SK-N-SH (cell line): ENCODE measurements around the gene FDXR.

ENCODE experiments used
- CHD2 ChIP-seq: fragments of 150-350 bp; IDR thresholded peaks from 2 replicates; pipeline ENCODE4 v1.6.1; 2018; ENCODE audit warnings: low read length; ENCODE audit not compliant: partially characterized antibody
- CTCF ChIP-seq: fragments of 200-600 bp; sonication (generic); IDR thresholded peaks from 2 replicates; pipeline ENCODE4 v1.6.1; 2017; ENCODE audit warnings: antibody characterized with exemption, mild to moderate bottlenecking, moderate library complexity
- EZH2phosphoT487 ChIP-seq: fragments of 200-600 bp; sonication (generic); IDR thresholded peaks from 2 replicates; pipeline ENCODE4 v1.6.1; 2017; ENCODE audit warnings: low read depth, mixed run types, mild to moderate bottlenecking, antibody characterized with exemption, moderate library complexity, borderline replicate concordance
- JUND ChIP-seq: IDR thresholded peaks from 2 replicates; pipeline ENCODE4 v1.4.0; 2012
- PBX3 ChIP-seq: IDR thresholded peaks from 2 replicates; pipeline ENCODE4; 2012
- RAD21 ChIP-seq: IDR thresholded peaks from 2 replicates; pipeline ENCODE4 v1.6.1; 2012; ENCODE audit warnings: mild to moderate bottlenecking, low read length
- REST ChIP-seq: IDR thresholded peaks from 2 replicates; pipeline ENCODE4 v1.6.1; 2012; ENCODE audit warnings: mild to moderate bottlenecking, low read depth, low read length, moderate library complexity
- SMC3 ChIP-seq: IDR thresholded peaks from 2 replicates; pipeline ENCODE4 v1.6.1; 2012; ENCODE audit warnings: low read depth, low read length, improper control_type of control experiment
- TAF1 ChIP-seq: IDR thresholded peaks from 2 replicates; pipeline ENCODE4 v1.6.1; 2012; ENCODE audit warnings: low read depth, mild to moderate bottlenecking, low read length, moderate library complexity, borderline replicate concordance
- USF1 ChIP-seq: IDR thresholded peaks from 2 replicates; pipeline ENCODE4 v1.4.0; 2012; ENCODE audit warnings: low read depth, borderline replicate concordance
- USF2 ChIP-seq: fragments of 150-350 bp; IDR thresholded peaks from 2 replicates; pipeline ENCODE4 v1.6.1; 2017; ENCODE audit warnings: antibody characterized with exemption, low read length, low read depth, borderline replicate concordance

GRCh38 chr17:74918906-74919305 lies 46.1 kb upstream of the FDXR start:
- TF ChIP-seq RAD21 (no peak), USF2 (no peak), CTCF (no peak), CHD2 (no peak), TAF1 (no peak), REST (no peak), USF1 (no peak), SMC3 (no peak), PBX3 (no peak), JUND (no peak), EZH2phosphoT487 (no peak)
